HG02571 (cell line): ENCODE measurements around the gene F12.
"Not testable (repeated sequence)": the region's sequence is repeated elsewhere in the genome, so short reads cannot be mapped to it uniquely, and the experiment has no call there.

ENCODE experiments used
- ATAC-seq: cut with Tn5 transposase; IDR thresholded peaks from one replicate; pipeline ENCODE4 v1.9.1; 2021; ENCODE audit warnings: mild to moderate bottlenecking, moderate library complexity; ENCODE audit not compliant: unreplicated experiment

F12 gene

GRCh38 chr5:177370488-177371119 lies 38.8 kb downstream of the F12 start:
- peak; percentile 46 for ATAC-seq

GRCh38 chr5:177369645-177370440 lies 39.5 kb downstream of the F12 start:
- ATAC-seq: no peak

- no peak for ATAC-seq
Observed at GRCh38 chr5:177368869-177369644, 40.3 kb downstream of the F12 start.

- no peak for ATAC-seq
Observed at GRCh38 chr5:177367981-177368868, 41.1 kb downstream of the F12 start.

- ATAC-seq: no peak
Observed at GRCh38 chr5:177367323-177367848, 42.0 kb downstream of the F12 start.

GRCh38 chr5:177366528-177367322 lies 42.6 kb downstream of the F12 start:
- ATAC-seq: no peak

GRCh38 chr5:177365845-177366527 lies 43.4 kb downstream of the F12 start:
- ATAC-seq: no peak

- ATAC-seq: no peak
Observed at GRCh38 chr5:177364159-177364962, 45.0 kb downstream of the F12 start.

- no peak for ATAC-seq
Observed at GRCh38 chr5:177363565-177363964, 45.8 kb downstream of the F12 start.

- peak; percentile 33 for ATAC-seq
Observed at GRCh38 chr5:177362610-177363507, 46.5 kb downstream of the F12 start.

GRCh38 chr5:177362292-177362609 lies 47.1 kb downstream of the F12 start:
- ATAC-seq: no peak

GRCh38 chr5:177361418-177362291 lies 47.7 kb downstream of the F12 start:
- ATAC-seq: no peak

- ATAC-seq: not testable (repeated sequence)
Observed at GRCh38 chr5:177360740-177361139, 48.6 kb downstream of the F12 start.

- ATAC-seq: no peak
Observed at GRCh38 chr5:177359860-177360259, 49.5 kb downstream of the F12 start.

GRCh38 chr5:177359451-177359851 lies 49.9 kb downstream of the F12 start:
- ATAC-seq: no peak

GRCh38 chr5:177358370-177358819 lies 51.0 kb downstream of the F12 start:
- no peak for ATAC-seq
